ENCODE measurements around the gene BOLA2. TPM values are rescaled to one million over a fixed set of nuclear protein-coding genes. Genes with fewer than 3 reads are reported as not detected.
"Not testable (repeated sequence)": the region's sequence is repeated elsewhere in the genome, so short reads cannot be mapped to it uniquely, and the experiment has no call there.

The BOLA2 gene
- total and polyA plus RNA-seq, 2 of the 4 experiments (the other 2 are of a cell fraction): 7.2 to 38.0 TPM

DNA sequence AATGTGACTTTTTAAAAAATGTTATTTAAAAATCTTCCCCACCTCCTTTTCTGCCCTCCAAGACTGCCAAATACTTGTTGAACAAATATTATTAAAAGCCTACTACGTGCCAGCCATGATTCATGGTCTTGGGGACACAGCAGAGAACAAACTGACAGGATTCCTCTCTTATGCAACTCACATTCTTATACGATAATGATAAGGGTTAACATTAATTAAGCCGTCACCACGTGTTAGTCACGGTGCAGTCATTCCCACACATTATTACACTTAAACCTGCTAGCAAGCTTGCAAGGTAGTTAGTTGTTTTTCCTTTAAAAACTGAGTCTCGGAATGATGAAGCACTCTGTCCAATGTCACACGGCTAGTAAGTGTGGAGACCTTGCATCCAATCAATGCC, 48.9 kb downstream of the BOLA2 start:
- DNase-seq: peak; percentile 50
- H4K91ac ChIP-seq (ENCODE audit: insufficient read depth, low read depth, low read length); H3K27me3 ChIP-seq (ENCODE audit: control insufficient read depth, insufficient read depth, low read length); H2AFZ ChIP-seq (replicated peaks; ENCODE audit: low read length, poor library complexity); BruUV-seq (replicated peaks); dilution Hi-C loops (cut with HindIII; ENCODE audit: low sequenced_read_pairs, unreplicated experiment); H3K4me3 ChIP-seq (ENCODE audit: insufficient read depth, low read depth, low read length); H2BK15ac ChIP-seq (ENCODE audit: low read depth, low read length); H3K56ac ChIP-seq (ENCODE audit: extremely low read depth, insufficient read depth, low read length); H2AK9ac ChIP-seq (replicated peaks; ENCODE audit: low read depth, low read length, poor library complexity); POLR2A ChIA-PET (ENCODE audit: unreplicated experiment); H3K9me1 ChIP-seq (ENCODE audit: insufficient read depth, low read length); H4K5ac ChIP-seq (ENCODE audit: low read depth, low read length); H3K9me3 ChIP-seq (ENCODE audit: control insufficient read depth, insufficient read depth, low read length); H3K9ac ChIP-seq (ENCODE audit: low read depth, low read length); H3K4ac ChIP-seq (ENCODE audit: low read depth, low read length); H3K18ac ChIP-seq (ENCODE audit: low read depth, low read length); intact Hi-C loops (cut with micrococcal nuclease); H3K4me2 ChIP-seq (ENCODE audit: low read depth, low read length); H2AK5ac ChIP-seq (ENCODE audit: low read depth, low read length); H3K14ac ChIP-seq (replicated peaks; ENCODE audit: low read depth, low read length); H4K8ac ChIP-seq (ENCODE audit: low read depth in 2 of 2, low read length in 2 of 2); H3K23ac ChIP-seq (ENCODE audit: low read depth, low read length); in situ Hi-C loops (cut with MboI; ENCODE audit: low sequenced_read_pairs); ATAC-seq (ENCODE audit: low read depth); H4K20me1 ChIP-seq (ENCODE audit: insufficient read depth, low read length); H3K4me1 ChIP-seq (ENCODE audit: control insufficient read depth, insufficient read depth, low read length); H3K79me1 ChIP-seq (ENCODE audit: low read depth in 1 of 2, low read length in 2 of 2); H3K27ac ChIP-seq (ENCODE audit: insufficient read depth, low read length); CTCF ChIA-PET: not testable (repeated sequence)
- H2BK120ac ChIP-seq (ENCODE audit: low read depth, low read length): peak overlapping the region; percentile 23; the same call in 1 of the 2 replicates
- no CpG with 5 or more reads among the region's 7 CpGs for WGBS, 2 experiments (ENCODE audit: extremely low coverage in 2 of 2, insufficient read length in 1 of 2)
- H2BK5ac ChIP-seq (ENCODE audit: low read depth, low read length, poor library complexity, severe bottlenecking): peak overlapping the region; percentile 8
- 0 out of 2 replicates have a peak overlapping the region, but pooled peaks have one; percentile 49 for H2BK20ac ChIP-seq (ENCODE audit: low read depth, low read length)
- peaks cover 13% of the 10 kb centered on the region; the same call in 1 of the 2 replicates for H3K36me3 ChIP-seq (ENCODE audit: control insufficient read depth, insufficient read depth, low read length)
- TF ChIP-seq CEBPB (IDR thresholded peaks at IDR 0.05; ENCODE audit: low read depth, low read length): peak; percentile 42

Small RNAs within 50 kb of the gene (microRNA-seq; reads per million reads assigned to microRNA genes)
- gene AC133555.2 (ENCODE audit: insufficient read depth, insufficient read length): not detected

Small RNAs within 50 kb of the gene (small RNA-seq; reads per million reads assigned to genes)
- gene AC133555.2: 0 reads per million in 5 experiments

Other genes starting within 250 kb of the BOLA2 start
- gene NPIPB11, start 47.6 kb downstream of the BOLA2 start, total RNA-seq (2012; rRNA removed): under 0.01 TPM in 2 replicates
- 1.8 and 2.1 TPM in 2 replicates for gene NPIPB11, start 47.6 kb downstream of the BOLA2 start, polyA plus RNA-seq (2012; rRNA removed)
- gene SLX1B, start 182 bp upstream of the BOLA2 start, total RNA-seq (2012; rRNA removed): 8.3 and 9.3 TPM in 2 replicates
- gene SLX1B, start 182 bp upstream of the BOLA2 start, polyA plus RNA-seq (2012; rRNA removed): 15.8 and 19.6 TPM in 2 replicates
- 0.28 and 1.1 TPM in 2 replicates for gene SULT1A4, start 5.6 kb upstream of the BOLA2 start, total RNA-seq (2012; rRNA removed)
- 2.4 and 2.5 TPM in 2 replicates for gene SULT1A4, start 5.6 kb upstream of the BOLA2 start, polyA plus RNA-seq (2012; rRNA removed)
- gene NPIPB12, start 52.1 kb upstream of the BOLA2 start, total RNA-seq (2012; rRNA removed): 3.9 and 5.6 TPM in 2 replicates
- 15.0 and 18.0 TPM in 2 replicates for gene NPIPB12, start 52.1 kb upstream of the BOLA2 start, polyA plus RNA-seq (2012; rRNA removed)
- gene SPN, start 208.9 kb upstream of the BOLA2 start, total RNA-seq (2012; rRNA removed): not detected in 2 replicates
- not detected in 2 replicates for gene SPN, start 208.9 kb upstream of the BOLA2 start, polyA plus RNA-seq (2012; rRNA removed)
- gene QPRT, start 224.8 kb upstream of the BOLA2 start, total RNA-seq (2012; rRNA removed): 3.4 and 3.6 TPM in 2 replicates
- gene QPRT, start 224.8 kb upstream of the BOLA2 start, polyA plus RNA-seq (2012; rRNA removed): 6.3 and 6.8 TPM in 2 replicates

All from IMR-90 (cell line).